HG03558 (cell line): ENCODE data around the gene ERMAP.
"Not testable (repeated sequence)": the region's sequence is repeated elsewhere in the genome, so short reads cannot be mapped to it uniquely, and the experiment has no call there.

Experiments used
- ATAC-seq: cut with Tn5 transposase; IDR thresholded peaks from one replicate; pipeline ENCODE4 v1.9.1; 2021; ENCODE audit warnings: moderate number of reproducible peaks; ENCODE audit not compliant: unreplicated experiment; ENCODE audit errors: extremely low read depth

The ERMAP gene

DNA sequence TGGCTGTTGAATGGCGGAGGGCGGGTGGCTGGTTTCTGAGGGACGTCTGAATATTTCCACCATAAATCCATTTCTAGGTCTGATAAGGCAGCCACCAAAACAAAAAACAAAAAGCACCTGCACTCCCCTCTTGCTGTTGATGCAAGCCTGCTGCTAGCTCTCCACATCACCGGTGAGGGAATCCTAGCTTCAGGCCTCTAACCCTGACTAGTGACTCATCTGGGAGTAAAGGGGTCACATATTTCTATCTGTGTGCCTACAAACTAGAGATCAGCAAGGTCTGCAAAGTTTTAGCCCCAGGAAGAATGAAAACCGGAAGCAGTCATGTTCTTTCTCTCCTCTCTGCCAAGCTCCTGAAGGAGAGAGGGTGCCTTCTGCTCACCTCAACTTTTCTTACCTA is 10.3 kb upstream of the ERMAP start:
- no peak for ATAC-seq

DNA sequence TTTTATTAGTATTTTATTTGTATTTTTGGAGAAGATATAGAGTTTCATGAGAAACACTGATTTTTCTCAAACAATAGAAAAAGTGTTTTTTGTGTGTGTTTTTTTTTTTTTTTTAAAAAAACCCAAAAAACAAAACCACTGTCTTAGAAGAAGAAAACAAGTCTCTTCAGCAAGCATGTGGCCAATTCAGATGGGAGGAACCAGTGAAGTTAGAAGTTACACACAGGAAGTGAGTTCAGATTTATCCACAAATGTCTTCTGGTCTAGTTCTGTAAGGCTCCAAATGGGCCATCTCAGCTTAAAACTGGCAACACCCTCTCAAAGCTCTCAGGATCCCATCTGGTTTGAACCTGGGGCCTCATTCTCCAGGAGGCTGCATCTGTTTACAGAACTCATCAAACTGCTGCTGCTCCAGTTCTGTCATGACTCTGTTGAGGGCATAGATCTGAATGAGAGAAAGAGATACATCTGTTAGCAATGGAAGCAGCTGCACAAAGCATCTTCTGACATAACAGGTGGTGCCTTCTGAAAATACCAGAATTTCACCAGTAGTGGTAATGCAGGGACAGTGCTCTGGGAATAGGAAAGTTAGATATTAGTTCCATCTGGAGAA is 9.8 kb upstream of the ERMAP start:
- ATAC-seq = no peak

DNA sequence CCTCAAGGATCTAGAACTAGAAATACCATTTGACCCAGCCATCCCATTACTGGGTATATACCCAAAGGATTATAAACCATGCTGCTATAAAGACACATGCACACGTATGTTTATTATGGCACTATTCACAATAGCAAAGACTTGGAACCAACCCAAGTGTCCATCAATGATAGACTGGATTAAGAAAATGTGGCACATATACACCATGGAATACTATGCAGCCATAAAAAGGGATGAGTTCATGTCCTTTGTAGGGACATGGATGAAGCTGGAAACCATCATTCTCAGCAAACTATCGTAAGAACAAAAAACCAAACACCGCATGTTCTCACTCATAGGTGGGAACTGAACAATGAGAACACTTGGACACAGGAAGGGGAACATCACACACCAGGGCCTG is 2.1 kb upstream of the ERMAP start:
- not testable (repeated sequence) for ATAC-seq

DNA sequence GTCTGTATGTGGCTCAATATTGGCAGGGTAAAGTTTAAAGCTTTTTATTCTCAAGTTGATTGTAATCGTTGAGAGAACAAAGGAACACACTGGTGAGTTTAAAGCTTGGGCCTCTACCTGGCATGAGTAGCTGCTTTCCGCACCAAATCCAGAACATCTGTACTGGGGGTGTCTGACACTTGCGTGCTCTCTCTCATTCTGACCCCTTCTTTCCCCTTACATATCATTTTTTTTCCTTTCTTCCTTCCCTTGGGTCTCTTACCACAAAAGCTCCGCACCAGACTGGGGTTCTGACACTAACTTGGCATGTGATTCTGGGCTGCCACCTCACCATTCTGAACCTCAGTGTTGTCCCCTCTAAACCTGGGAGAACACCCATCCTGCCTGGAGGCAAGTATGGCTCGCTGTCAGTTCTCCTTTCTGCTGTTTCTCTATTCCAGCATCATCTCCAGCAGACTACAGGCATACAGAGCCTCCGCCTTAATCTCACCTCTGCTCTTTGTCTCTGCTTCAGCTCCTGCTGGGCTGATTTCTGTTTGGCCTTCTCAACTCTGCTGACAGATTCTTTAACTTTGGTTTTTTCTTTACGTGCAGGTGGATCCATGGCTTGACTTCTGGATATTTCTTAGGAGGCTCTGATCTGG is 859 bp upstream of the ERMAP start:
- no peak for ATAC-seq

DNA sequence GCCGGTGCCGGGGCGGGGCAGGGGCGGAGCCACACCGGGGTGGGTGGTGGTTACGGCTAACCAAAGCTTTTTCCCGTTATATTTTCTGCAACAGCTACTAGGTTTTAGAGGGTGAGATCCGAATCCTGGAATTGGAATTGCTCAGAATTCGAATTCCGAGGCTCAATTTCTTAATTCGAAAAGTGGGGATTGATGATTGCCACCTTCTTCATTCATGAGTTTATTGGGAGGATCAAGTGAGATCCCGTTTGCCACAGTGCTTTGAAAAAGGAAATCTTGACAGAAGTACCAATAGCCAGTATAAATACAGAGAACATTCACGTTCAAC is 482 bp downstream of the ERMAP start:
- ATAC-seq = no peak

DNA sequence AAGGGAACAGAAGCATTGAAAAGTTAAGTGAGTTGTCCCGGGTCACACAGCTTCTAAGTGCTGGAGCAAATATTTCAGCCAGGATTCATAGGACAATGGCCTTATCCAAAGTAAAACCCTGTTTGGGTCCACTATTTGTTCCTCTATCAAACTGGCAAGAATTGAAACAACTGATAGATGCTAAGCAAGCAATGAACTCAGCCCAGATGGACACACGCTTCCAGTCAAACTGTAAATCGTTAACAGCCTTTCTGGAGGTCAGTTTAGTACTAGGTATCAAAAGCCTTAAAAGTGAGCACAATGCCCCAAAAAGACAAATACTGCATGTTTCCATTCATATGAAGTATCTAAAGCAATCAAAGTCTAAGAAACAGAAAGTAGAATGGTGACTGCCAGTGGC is 1.1 kb downstream of the ERMAP start:
- no peak for ATAC-seq

DNA sequence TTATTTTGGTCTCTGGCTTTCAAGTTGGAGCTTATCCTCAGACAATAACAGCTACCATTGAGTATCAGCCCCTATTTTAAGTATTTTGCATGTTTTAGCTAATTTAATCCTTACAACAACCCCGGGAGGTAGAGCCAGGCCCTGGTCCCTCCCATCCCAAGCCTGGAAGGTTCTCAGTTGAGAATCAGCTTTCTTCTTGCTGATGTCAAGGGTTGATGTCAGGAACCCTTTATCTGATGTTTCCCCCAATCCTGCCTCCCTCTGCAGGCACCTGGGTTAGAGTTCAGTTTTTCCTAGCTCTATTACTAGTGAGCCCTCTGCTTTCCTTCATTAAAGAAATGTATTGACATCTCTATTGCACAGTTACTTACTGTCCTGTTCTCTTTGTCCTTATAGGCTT is 3.9 kb downstream of the ERMAP start:
- ATAC-seq = no peak

DNA sequence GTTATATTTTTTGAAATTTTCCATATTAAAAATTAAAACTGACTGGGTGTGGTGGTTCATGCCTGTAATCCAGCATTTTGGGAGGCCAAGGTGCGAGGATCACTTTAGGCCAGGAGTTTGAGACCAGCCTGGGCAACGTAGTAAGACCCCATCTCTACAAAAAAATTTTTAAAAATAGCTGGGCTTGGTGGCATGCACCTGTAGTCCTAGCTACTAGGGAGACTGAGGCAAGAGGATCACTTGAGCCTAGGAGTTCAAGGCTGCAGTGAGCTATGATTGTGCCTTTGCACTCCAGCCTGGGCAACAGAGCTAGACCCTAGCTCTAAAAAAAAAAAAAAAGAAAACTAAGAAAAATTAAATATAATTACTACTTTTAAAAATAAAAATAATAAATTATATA is 4.8 kb downstream of the ERMAP start:
- ATAC-seq = no peak

DNA sequence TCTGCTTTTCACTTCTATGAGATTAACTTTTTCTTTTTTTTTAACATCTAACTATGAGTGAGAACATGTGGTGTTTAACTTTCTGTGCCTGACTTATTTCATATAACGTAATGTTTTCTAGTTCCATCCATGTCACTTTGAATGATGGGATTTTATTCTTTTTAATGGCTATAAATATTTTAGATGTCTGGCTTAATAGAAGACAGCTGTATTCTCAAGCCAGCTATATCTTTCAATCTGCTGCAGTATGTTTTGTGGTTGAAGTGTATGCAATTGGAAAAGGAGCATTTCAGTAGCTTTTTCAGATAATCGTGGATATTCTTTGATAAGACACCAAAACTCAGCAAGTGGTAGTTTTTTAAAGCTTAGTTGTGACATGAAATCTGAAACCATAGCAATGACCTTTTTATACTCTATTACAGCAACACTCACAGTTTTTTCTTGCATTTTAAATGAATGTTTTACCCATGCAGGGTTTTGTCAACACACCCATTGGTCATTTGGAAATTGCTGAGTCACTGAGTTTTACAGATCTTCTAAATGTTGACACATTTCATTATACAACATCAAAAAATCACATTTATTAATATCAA is 6.0 kb downstream of the ERMAP start:
- ATAC-seq = no peak

DNA sequence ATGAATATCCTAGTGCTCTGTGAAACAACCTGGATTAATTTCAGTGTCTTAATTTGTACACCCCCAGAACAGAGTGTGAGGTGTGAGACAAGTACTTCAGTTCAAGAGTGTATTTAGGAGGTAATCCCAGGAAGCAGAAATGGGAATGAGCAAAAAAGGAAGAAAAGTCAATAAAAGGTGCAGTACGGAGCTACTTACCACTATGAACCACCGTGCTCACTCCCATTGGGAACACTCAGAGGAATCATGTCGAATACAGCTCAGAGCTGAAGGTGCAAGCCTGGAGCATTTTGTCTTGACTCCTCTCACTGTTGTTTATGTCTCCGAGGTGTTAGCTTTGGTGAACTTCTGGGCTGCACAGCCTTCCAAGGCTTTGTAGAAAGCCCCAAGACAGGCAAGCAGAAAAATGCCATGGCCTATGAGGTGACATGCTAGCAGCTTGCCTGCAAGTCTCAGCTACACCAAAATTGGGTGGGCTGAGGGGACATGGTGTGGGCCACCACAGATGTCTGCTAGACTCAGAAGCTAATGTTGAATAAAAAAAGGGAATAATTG is 7.6 kb downstream of the ERMAP start:
- no peak for ATAC-seq

DNA sequence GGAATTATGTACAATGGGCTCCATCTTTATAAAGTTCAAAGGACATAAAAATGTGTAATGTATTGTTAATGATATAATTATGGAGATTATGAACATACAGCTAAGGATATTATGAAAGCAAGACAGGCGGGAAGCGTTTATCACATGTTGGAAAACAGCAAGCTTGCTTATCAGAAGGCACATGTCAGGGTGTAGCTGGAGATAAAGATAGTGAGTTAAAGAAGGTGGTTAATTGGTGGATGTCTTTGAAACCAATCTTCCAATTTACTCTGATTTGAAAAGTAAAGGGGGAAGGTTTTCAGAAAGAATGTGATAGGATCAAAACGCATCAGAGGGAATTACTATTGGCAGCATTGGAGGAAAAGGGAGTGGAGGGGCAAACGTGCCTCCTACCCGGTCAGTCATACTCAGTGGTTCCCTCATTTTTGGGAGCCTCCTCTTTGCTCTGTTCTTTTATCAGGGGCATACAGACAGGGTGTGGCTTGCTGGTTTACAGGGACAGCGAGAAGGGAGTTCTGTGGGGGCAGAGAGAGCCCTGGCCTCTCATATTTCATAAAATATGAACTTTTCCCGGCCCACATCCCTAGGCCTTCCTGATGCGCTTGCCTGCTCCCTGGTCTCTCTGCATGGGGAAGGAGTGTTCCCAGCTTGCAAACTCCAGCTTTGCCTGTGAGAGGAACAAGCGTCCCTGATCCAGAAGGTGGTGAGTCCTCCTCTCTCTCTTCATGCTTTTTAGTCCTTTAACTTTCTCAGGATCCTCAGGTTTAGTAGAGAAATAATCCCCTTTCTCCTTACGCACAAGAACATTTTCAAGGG is 8.3 kb downstream of the ERMAP start:
- no peak for ATAC-seq

DNA sequence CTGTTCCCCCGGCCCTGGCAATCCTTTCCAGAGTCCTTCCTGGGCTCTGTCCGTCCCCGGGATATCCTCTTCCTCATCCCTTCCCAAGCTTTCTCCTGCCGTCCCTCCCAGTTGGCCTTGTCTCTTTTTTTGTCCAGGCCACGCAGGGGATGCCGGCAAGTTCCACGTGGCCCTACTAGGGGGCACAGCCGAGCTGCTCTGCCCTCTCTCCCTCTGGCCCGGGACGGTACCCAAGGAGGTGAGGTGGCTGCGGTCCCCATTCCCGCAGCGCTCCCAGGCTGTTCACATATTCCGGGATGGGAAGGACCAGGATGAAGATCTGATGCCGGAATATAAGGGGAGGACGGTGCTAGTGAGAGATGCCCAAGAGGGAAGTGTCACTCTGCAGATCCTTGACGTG is 13.7 kb downstream of the ERMAP start:
- ATAC-seq = no peak

DNA sequence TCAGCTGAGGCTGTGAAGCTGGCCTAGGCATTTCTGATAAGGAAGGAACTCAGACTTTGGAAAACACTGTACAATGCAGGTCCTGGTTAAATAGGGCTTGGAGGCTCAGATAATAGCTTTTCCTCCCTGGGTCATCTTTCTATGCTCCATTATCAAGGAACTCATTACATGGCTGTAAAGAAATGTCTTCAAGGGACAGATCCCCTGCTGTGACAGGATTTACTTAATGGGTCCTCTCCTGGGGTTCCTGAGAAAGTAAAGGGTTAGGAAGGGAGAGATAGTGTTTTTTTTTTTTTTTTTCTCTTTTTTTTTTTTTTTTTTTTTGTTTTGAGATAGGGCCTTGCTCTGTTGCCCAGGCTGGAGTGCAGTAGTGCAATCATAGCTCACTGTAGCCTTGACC is 14.4 kb downstream of the ERMAP start:
- no peak for ATAC-seq

DNA sequence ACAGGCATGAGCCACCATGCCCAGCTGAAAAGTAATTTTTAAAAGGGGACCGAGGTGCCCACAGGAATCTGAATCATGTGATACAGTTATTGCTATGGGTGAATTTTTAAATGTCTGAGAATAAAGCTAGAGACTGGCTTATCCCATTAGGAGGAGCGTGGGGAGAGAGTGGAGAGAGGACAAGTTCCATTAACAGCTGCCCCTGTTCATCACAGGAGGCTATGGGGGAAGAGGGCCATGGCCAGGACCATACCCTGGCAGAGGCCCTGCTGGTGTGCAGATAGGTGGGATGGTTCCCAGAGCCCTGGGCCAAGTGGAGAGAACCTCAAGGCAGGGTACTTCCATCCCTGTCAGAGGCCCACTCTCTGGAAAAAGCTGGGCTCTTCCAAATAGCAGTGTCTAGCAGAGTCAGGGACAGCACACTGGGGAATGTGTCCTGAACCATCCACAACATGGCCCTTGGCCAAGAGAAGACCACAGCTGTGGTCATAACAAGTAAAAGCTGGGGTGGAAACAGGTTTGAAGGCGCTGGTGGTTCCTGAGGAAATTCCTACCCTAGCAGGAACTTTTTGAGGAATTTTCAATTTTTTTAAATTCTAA is 15.8 kb downstream of the ERMAP start:
- ATAC-seq = no peak

DNA sequence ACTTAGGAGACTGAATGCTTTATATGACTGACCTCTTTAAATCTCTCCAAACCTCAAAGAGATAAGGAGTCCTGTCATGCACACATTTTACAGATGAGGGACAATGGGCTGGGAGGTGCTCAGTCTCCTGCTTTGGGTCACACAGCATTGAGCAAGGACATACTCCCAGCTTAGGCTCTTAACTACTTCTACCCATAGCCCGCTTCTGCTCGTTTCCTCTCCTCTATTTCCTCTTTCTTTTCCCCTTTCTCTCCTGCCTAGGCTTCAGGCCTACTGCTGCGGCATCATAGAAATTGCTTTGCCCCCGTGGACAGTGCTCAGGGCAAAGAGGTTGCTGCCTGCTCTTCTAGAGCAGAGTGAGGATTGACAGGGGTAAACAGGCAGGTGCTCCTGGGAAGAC is 17.1 kb downstream of the ERMAP start:
- no peak for ATAC-seq

DNA sequence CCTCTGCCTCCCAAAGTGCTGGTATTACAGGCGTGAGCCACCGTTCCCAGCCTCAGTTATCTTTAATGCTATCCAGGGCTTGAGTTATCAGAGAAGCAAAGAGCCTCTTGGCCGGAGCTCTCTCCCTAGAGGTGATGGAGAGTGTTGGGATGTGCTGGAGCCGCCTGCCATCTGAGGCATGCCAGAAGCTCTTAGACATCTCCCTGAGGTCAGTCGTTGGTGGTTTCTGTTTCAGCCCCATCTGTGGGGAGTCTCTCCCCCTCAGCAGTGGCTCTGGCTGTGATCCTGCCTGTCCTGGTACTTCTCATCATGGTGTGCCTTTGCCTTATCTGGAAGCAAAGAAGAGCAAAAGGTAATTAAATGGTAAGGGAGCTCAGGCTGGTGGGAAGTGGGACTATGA is 17.9 kb downstream of the ERMAP start:
- ATAC-seq = no peak

DNA sequence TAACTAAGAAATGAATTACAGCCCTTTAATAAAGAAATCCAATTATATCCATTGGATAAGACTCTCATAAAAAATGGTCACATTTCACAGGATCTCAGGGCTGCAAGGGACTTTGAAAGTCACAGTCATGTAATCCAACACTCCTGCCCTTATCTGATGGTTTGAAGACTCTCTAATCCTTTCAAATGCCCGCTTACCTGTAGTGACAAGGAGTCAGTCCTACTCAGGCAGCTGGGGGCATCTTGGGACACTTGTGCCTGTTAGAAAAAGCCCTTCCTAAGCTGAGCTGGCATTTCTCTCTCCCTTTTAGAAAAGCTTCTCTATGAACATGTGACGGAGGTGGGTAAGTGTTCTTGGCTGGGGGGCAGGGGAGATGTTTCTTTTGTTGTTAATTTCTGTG is 18.5 kb downstream of the ERMAP start:
- ATAC-seq = no peak

DNA sequence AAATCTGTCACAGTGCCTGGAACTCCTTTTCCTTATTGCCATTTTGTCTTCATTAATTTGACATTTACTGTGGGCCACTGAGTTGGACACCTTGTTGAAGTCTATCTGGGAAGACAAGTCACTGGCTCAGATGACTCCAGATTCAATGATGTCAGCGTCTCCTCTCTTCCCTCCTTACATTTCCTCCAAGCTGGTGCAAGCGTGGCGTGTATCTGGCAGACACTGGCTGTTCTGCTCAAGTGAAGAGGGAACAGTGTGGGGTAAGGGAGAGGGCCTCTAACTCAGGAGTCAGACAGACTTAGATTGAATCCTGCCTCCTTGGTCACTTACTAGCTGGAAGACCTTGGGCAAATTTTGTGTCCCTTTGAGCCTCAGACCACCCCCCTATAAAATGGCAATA is 20.8 kb downstream of the ERMAP start:
- no peak for ATAC-seq

DNA sequence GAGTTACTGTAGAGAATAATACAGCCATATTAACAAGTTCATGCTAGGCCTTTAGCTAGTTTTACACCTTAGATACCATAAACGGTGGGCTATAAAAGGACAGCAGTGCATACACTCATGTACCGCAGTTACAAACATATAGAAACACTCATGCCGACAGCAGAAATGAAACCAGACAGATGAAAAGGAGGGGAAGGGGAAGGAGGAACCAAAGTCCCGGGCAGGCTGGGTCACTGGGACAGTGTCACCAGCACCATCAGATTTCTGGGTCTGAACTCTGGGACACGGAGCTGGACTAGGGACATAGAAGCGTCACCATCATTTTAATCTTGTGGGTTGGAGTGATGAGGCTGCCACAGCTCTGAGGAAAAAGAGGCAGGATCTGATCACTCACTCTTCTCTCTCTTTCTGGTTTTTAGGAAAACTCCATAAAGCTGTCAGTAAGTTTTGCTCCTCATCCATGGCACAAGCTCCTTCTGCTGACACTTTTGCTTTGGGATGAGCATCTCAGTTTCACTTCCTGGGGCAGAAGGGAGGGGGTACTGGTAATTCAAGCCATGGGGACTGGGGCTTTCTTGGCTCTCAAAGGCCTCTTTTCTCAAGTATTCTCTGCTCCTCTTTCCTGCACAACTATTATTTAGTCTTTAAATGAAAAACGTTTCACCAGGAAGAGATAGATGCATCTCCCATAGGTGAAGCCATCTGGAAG is 21.7 kb downstream of the ERMAP start:
- ATAC-seq = no peak

DNA sequence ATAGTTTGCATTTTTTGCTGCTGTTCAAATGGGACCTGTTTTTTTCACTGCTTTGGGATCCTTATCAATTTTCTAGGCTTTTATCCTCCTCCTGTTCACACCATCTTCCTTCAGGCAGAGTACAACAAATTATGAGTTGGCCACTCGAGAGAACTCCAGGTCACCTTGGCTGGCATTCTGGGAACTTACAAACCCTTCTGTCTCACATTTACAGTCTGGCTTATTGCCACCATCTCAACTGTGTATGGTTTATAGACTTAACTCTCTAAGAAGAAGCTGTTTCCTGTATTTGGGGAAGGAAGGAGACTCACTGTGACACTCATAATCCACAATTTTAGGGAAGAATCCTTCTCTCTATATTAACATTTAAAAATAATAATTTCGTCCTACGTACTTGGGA is 24.1 kb downstream of the ERMAP start:
- ATAC-seq = no peak
